GM23248 (cell line): ENCODE measurements around the gene GM2A. TPM values are rescaled to one million over a fixed set of nuclear protein-coding genes. Genes with fewer than 3 reads are reported as not detected.
"Not testable (repeated sequence)": the region's sequence is repeated elsewhere in the genome, so short reads cannot be mapped to it uniquely, and the experiment has no call there.

ENCODE experiments used
- DNase-seq: peaks from one replicate; pipeline ENCODE4 v3.0.0-alpha.2; 2015
- H2AFZ ChIP-seq: fragments of 200-600 bp; sonication (generic); 2 replicates; pipeline ENCODE4 v1.6.1; 2016; ENCODE audit warnings: antibody characterized with exemption
- H3F3A ChIP-seq: fragments of 200-600 bp; sonication (generic); 2 replicates; pipeline ENCODE4 v1.6.1; 2016; ENCODE audit warnings: mild to moderate bottlenecking, antibody characterized with exemption, mixed run types; ENCODE audit not compliant: insufficient read depth
- H3K27ac ChIP-seq: fragments of 200-600 bp; sonication (generic); 2 replicates; pipeline ENCODE4 v1.5.1; 2016; ENCODE audit warnings: mild to moderate bottlenecking
- H3K27me3 ChIP-seq: fragments of 200-600 bp; sonication (generic); replicated peaks from 2 replicates; pipeline ENCODE4 v1.6.1; 2016; ENCODE audit warnings: mild to moderate bottlenecking; ENCODE audit not compliant: insufficient read depth
- H3K36me3 ChIP-seq: fragments of 200-600 bp; sonication (generic); 2 replicates; pipeline ENCODE4 v1.6.1; 2016; ENCODE audit warnings: low read depth, mild to moderate bottlenecking
- H3K4me1 ChIP-seq: fragments of 200-600 bp; sonication (generic); 2 replicates; pipeline ENCODE4 v1.6.1; 2016; ENCODE audit warnings: mild to moderate bottlenecking; ENCODE audit not compliant: insufficient read depth
- H3K4me2 ChIP-seq: fragments of 200-600 bp; sonication (generic); one replicate; pipeline ENCODE4 v1.6.1; 2016; ENCODE audit warnings: mild to moderate bottlenecking; ENCODE audit not compliant: unreplicated experiment
- H3K4me3 ChIP-seq: fragments of 200-600 bp; sonication (generic); 2 replicates; pipeline ENCODE4 v1.5.1; 2016; ENCODE audit warnings: mild to moderate bottlenecking
- H3K79me2 ChIP-seq: fragments of 200-600 bp; sonication (generic); 2 replicates; pipeline ENCODE4 v1.6.1; 2016; ENCODE audit warnings: mild to moderate bottlenecking; ENCODE audit not compliant: insufficient read depth
- H3K9ac ChIP-seq: fragments of 200-600 bp; sonication (generic); 2 replicates; pipeline ENCODE4 v1.6.1; 2016; ENCODE audit warnings: mild to moderate bottlenecking
- H3K9me2 ChIP-seq: fragments of 200-600 bp; sonication (generic); 2 replicates; pipeline ENCODE4 v1.6.1; 2016; ENCODE audit warnings: mixed run types, mild to moderate bottlenecking, moderate library complexity; ENCODE audit not compliant: insufficient read depth
- H3K9me3 ChIP-seq: fragments of 200-600 bp; sonication (generic); one replicate; pipeline ENCODE4 v1.6.1; 2017; ENCODE audit warnings: low read depth
- H4K20me1 ChIP-seq: fragments of 200-600 bp; sonication (generic); 2 replicates; pipeline ENCODE4 v1.6.0; 2016; ENCODE audit not compliant: insufficient read depth
- EZH2 ChIP-seq: fragments of 200-600 bp; sonication (generic); IDR thresholded peaks from 2 replicates; pipeline ENCODE4 v1.6.1; 2018; ENCODE audit warnings: antibody characterized with exemption, mild to moderate bottlenecking; ENCODE audit not compliant: insufficient read depth, poor library complexity, severe bottlenecking
- EZH2phosphoT487 ChIP-seq: fragments of 200-600 bp; sonication (generic); IDR thresholded peaks from 2 replicates; pipeline ENCODE4 v1.6.1; 2018; ENCODE audit warnings: antibody characterized with exemption, moderate library complexity, mild to moderate bottlenecking, low read depth; ENCODE audit not compliant: insufficient read depth
- WGBS, 2 experiments: methylation state at CpG; one replicate each; pipeline ENCODE4 v1.1.6; 2015 to 2017; ENCODE audit warnings: low lambda C conversion rate in 2 of 2, low coverage in 1 of 2; ENCODE audit errors: missing lambda C conversion rate in 2 of 2; 5-methylcytosine and 5-hydroxymethylcytosine counted together
- in situ Hi-C: fragments of 300-500 bp; cut with MboI; formaldehyde crosslinking; loops from 2 replicates; pipeline ENCODE4 v1.15.0; 2020
- polyA plus RNA-seq: library from polyadenylated mRNA; unstranded; fragments of >200 nt; fragmentation: Nextera tagmentation; extraction: Ambion mirVana; gene quantifications from 2 replicates; pipeline ENCODE4 v1.2.1, GENCODE V29; 2016
- total RNA-seq: library from RNA; depleted of rRNA; stranded (reverse); fragments of >200 nt; shearing (Covaris generic); gene quantifications from 2 replicates; pipeline ENCODE4 v1.2.3, GENCODE V29; 2014

Gene GM2A
- total and polyA plus RNA-seq, 2 experiments from 2014 or later, result 11.2 to 23.5 TPM

GRCh38 chr5:151303666-151304065 lies 50.7 kb downstream of the GM2A start, which contains the start of gene SLC36A3:
Gene SLC36A3, minus strand, starts transcription at chr5:151303766. Its CDS starts 412 bp downstream, at chr5:151303354.
- H3K79me2 ChIP-seq, result no peaks in the 10 kb centered on the region
- 19 to 20% methylated on average over 2 of the region's 2 CpGs for WGBS, 2 experiments
- H3K9ac ChIP-seq, result no peak within 1 kb of the TSS
- H3K4me3 ChIP-seq, result no peak within 1 kb of the TSS
- no peak within 1 kb of the TSS for H3K4me2 ChIP-seq
- no peaks in the 10 kb centered on the region for H3K9me3 ChIP-seq
- H4K20me1 ChIP-seq, result no peaks in the 10 kb centered on the region
- no peaks in the 10 kb centered on the region for H3K9me2 ChIP-seq
- H2AFZ ChIP-seq, result no peak within 1 kb of the TSS
- no peaks in the 10 kb centered on the region for H3K4me1 ChIP-seq
- DNase-seq, result no peak
- TF ChIP-seq EZH2 (no peak), EZH2phosphoT487 (no peak)
- peaks cover 7% of the 10 kb centered on the region for H3K27me3 ChIP-seq
- no peak within 1 kb of the TSS for H3K27ac ChIP-seq
- no peaks in the 10 kb centered on the region for H3K36me3 ChIP-seq
- in situ Hi-C loops, result no loop called here
- no peaks in the 10 kb centered on the region for H3F3A ChIP-seq

GRCh38 chr5:151309266-151309665 lies 56.3 kb downstream of the GM2A start:
- in situ Hi-C loops, H3K4me3 ChIP-seq, H3K4me2 ChIP-seq: not testable (repeated sequence)

GRCh38 chr5:151309821-151310220 lies 56.8 kb downstream of the GM2A start:
- H3K36me3 ChIP-seq, H3K9me3 ChIP-seq, H2AFZ ChIP-seq, H3K27ac ChIP-seq, H3K9ac ChIP-seq, H4K20me1 ChIP-seq, H3F3A ChIP-seq, in situ Hi-C loops, H3K27me3 ChIP-seq, H3K4me2 ChIP-seq, H3K4me3 ChIP-seq, H3K4me1 ChIP-seq, DNase-seq, H3K9me2 ChIP-seq, H3K79me2 ChIP-seq: not testable (repeated sequence)
- WGBS, 2 experiments, result 90% methylated on average over 15 of the region's 15 CpGs

More at GRCh38 chr5:151309266-151309665, 56.3 kb downstream of the GM2A start:
- H3K9me2 ChIP-seq, H3K9me3 ChIP-seq, H3K79me2 ChIP-seq, H2AFZ ChIP-seq, H3K36me3 ChIP-seq, H3K27me3 ChIP-seq, DNase-seq, H3F3A ChIP-seq, H3K27ac ChIP-seq, H3K9ac ChIP-seq, H3K4me1 ChIP-seq, H4K20me1 ChIP-seq: not testable (repeated sequence)
- WGBS, 2 experiments, result 89 to 90% methylated on average over 22 of the region's 27 CpGs

GRCh38 chr5:151310932-151311331 lies 57.9 kb downstream of the GM2A start:
- no peaks in the 10 kb centered on the region for H3K9me2 ChIP-seq
- H3K4me2 ChIP-seq, result no peak overlapping the region
- no peak overlapping the region for H3K27ac ChIP-seq
- H3K27me3 ChIP-seq, result peaks cover 7% of the 10 kb centered on the region
- H3K36me3 ChIP-seq, result no peaks in the 10 kb centered on the region
- H3K9me3 ChIP-seq, result no peaks in the 10 kb centered on the region
- no peaks in the 10 kb centered on the region for H4K20me1 ChIP-seq
- H3K79me2 ChIP-seq, result no peaks in the 10 kb centered on the region
- TF ChIP-seq EZH2 (no peak), EZH2phosphoT487 (no peak)
- no peak for DNase-seq
- no peaks in the 10 kb centered on the region for H3F3A ChIP-seq
- in situ Hi-C loops, result no loop called here
- H3K4me1 ChIP-seq, result no peaks in the 10 kb centered on the region
- no peak overlapping the region for H3K9ac ChIP-seq
- no peak overlapping the region for H2AFZ ChIP-seq
- H3K4me3 ChIP-seq, result no peak overlapping the region

- 49 to 51% methylated on average over 5 of the region's 5 CpGs for WGBS, 2 experiments
- Histone ChIP-seq H3K36me3 (no peaks in the 10 kb centered on the region), H2AFZ (no peak overlapping the region), H3K27ac (no peak overlapping the region), H4K20me1 (no peaks in the 10 kb centered on the region), H3K9me2 (no peaks in the 10 kb centered on the region), H3K27me3 (no peaks in the 10 kb centered on the region), H3K79me2 (no peaks in the 10 kb centered on the region), H3F3A (no peaks in the 10 kb centered on the region), H3K4me1 (no peaks in the 10 kb centered on the region), H3K9me3 (no peaks in the 10 kb centered on the region), H3K4me2 (no peak overlapping the region), H3K4me3 (no peak overlapping the region), H3K9ac (no peak overlapping the region)
- no peak for TF ChIP-seq EZH2
- TF ChIP-seq EZH2phosphoT487, result no peak
- no peak for DNase-seq
- in situ Hi-C loops, result no loop called here
These were observed 59.9 kb downstream of the GM2A start for GRCh38 chr5:151312756-151313324.
